ENCODE data around the gene NAAA.
A peak's percentile ranks its signal among the peaks of the same experiment; 100 is the strongest.
"Not testable (repeated sequence)": the region's sequence is repeated elsewhere in the genome, so short reads cannot be mapped to it uniquely, and the experiment has no call there.

NAAA gene

GRCh38 chr4:75940692-75941253 lies at the start of gene NAAA:
TSS of gene NAAA (minus strand) at chr4:75941013. CDS start at chr4:75940949, 64 bp downstream.
- DNase-seq = no peak

- no peak for DNase-seq
These were observed 49.2 kb upstream of the NAAA start for GRCh38 chr4:75989846-75990528.

- no peak for DNase-seq
These were observed 44.3 kb upstream of the NAAA start for GRCh38 chr4:75985116-75985515.

GRCh38 chr4:75980576-75980975 lies 39.8 kb upstream of the NAAA start:
- no peak for DNase-seq

GRCh38 chr4:75976177-75976576 lies 35.4 kb upstream of the NAAA start:
- no peak for DNase-seq

- DNase-seq = no peak
These were observed 33.0 kb upstream of the NAAA start for GRCh38 chr4:75973766-75974165.

- no peak for DNase-seq
These were observed 27.3 kb upstream of the NAAA start for GRCh38 chr4:75968084-75968483.

- DNase-seq = no peak
These were observed 22.7 kb upstream of the NAAA start for GRCh38 chr4:75963558-75963957.

GRCh38 chr4:75962072-75962471 lies 21.3 kb upstream of the NAAA start:
- DNase-seq = not testable (repeated sequence)

- not testable (repeated sequence) for DNase-seq
These were observed 17.7 kb upstream of the NAAA start for GRCh38 chr4:75958546-75958945.

- DNase-seq = not testable (repeated sequence)
These were observed 14.0 kb upstream of the NAAA start for GRCh38 chr4:75954811-75955210.

- no peak for DNase-seq
These were observed 12.7 kb upstream of the NAAA start for GRCh38 chr4:75953509-75953908.

- DNase-seq = no peak
These were observed 9.5 kb upstream of the NAAA start for GRCh38 chr4:75950213-75950815.

- DNase-seq = no peak
These were observed 8.1 kb upstream of the NAAA start for GRCh38 chr4:75948822-75949444.

GRCh38 chr4:75939890-75940691 lies 722 bp downstream of the NAAA start:
- DNase-seq = no peak

- no peak for DNase-seq
These were observed 5.2 kb downstream of the NAAA start for GRCh38 chr4:75935628-75936027.

- no peak for DNase-seq
These were observed 10.7 kb downstream of the NAAA start for GRCh38 chr4:75930152-75930551.

- not testable (repeated sequence) for DNase-seq
These were observed 15.9 kb downstream of the NAAA start for GRCh38 chr4:75924916-75925315.

GRCh38 chr4:75924309-75924827 lies 16.4 kb downstream of the NAAA start:
- DNase-seq = no peak

GRCh38 chr4:75922588-75922987 lies 18.2 kb downstream of the NAAA start:
- no peak for DNase-seq

- DNase-seq = no peak
These were observed 18.9 kb downstream of the NAAA start for GRCh38 chr4:75921910-75922309.

- DNase-seq = no peak
These were observed 20.5 kb downstream of the NAAA start for GRCh38 chr4:75920327-75920726.

- DNase-seq = peak; percentile 82
These were observed 20.9 kb downstream of the NAAA start for GRCh38 chr4:75919920-75920319.

All from NCI-H446 treated with DMSO at 0.1 percent for 48 hours (cell line).